C4-2B (cell line): ENCODE data around the gene LCN10.

Experiments used
- H3K27ac ChIP-seq: fragments of 450-650 bp; 2 replicates; pipeline ENCODE4 v1.5.1; 2017
- CTCF ChIP-seq: fragments of 450-650 bp; conservative IDR thresholded peaks from 2 replicates; pipeline ENCODE4 v1.5.1; 2017; ENCODE audit warnings: mild to moderate bottlenecking
- ZFX ChIP-seq: fragments of 450-650 bp; IDR thresholded peaks from 2 replicates; pipeline ENCODE4 v1.6.1; 2017

LCN10 gene

GRCh38 chr9:136744773-136745172 is 2.0 kb upstream of the LCN10 start:
- H3K27ac ChIP-seq = no peak overlapping the region
- TF ChIP-seq CTCF (no peak), ZFX (no peak)

GRCh38 chr9:136743639-136744211 is 985 bp upstream of the LCN10 start:
- no peak overlapping the region for H3K27ac ChIP-seq
- TF ChIP-seq ZFX = no peak
- no peak for TF ChIP-seq CTCF

- H3K27ac ChIP-seq = no peak overlapping the region
- TF ChIP-seq ZFX = no peak
- no peak for TF ChIP-seq CTCF
Measured at GRCh38 chr9:136741883-136742571, 713 bp downstream of the LCN10 start.

GRCh38 chr9:136740971-136741882 is 1.5 kb downstream of the LCN10 start:
- H3K27ac ChIP-seq = no peak overlapping the region
- TF ChIP-seq CTCF (no peak), ZFX (no peak)

- TF ChIP-seq CTCF = no peak
- TF ChIP-seq ZFX = no peak
Measured at GRCh38 chr9:136740491-136740890, 2.2 kb downstream of the LCN10 start.

GRCh38 chr9:136740069-136740468 is 2.7 kb downstream of the LCN10 start:
- TF ChIP-seq CTCF = no peak
- TF ChIP-seq ZFX = no peak
- no peak overlapping the region for H3K27ac ChIP-seq

More at GRCh38 chr9:136740491-136740890, 2.2 kb downstream of the LCN10 start:
- no peak overlapping the region for H3K27ac ChIP-seq

- TF ChIP-seq CTCF (no peak), ZFX (no peak)
- no peak overlapping the region for H3K27ac ChIP-seq
Measured at GRCh38 chr9:136739509-136739908, 3.2 kb downstream of the LCN10 start.
